AG04449 (cell line): Measurements from ENCODE around the gene CFAP157.

Source experiments
- CTCF ChIA-PET: fragments of 350-600 bp; formaldehyde crosslinking; extraction: SDS; loops from one replicate; lab custom pipeline; 2021; ENCODE audit warnings: antibody characterized with exemption; lab: Yijun Ruan, JAX
- POLR2A ChIA-PET: fragments of 400-600, 350-600 bp; formaldehyde crosslinking; extraction: SDS; loops from one replicate; lab custom pipeline; 2020; ENCODE audit warnings: antibody characterized with exemption, inconsistent platforms; lab: Yijun Ruan, JAX
- DNase-seq: peaks from one replicate; pipeline ENCODE4 v3.0.0-alpha.2; 2010; ENCODE audit warnings: low read depth, low spot score
- H3K4me3 ChIP-seq: 2 replicates; pipeline ENCODE4 v1.5.1; 2011; ENCODE audit warnings: low read depth, mild to moderate bottlenecking, control low read depth, low read length
- TF ChIP-seq, protein P1 (sequence below): IDR thresholded peaks from one replicate; pipeline ENCODE4 v1.5.1; 2011; ENCODE audit warnings: mild to moderate bottlenecking, moderate library complexity, low read length, control low read depth, inconsistent platforms; ENCODE audit not compliant: insufficient read depth; ENCODE audit errors: missing control alignments

CFAP157 gene

DNA sequence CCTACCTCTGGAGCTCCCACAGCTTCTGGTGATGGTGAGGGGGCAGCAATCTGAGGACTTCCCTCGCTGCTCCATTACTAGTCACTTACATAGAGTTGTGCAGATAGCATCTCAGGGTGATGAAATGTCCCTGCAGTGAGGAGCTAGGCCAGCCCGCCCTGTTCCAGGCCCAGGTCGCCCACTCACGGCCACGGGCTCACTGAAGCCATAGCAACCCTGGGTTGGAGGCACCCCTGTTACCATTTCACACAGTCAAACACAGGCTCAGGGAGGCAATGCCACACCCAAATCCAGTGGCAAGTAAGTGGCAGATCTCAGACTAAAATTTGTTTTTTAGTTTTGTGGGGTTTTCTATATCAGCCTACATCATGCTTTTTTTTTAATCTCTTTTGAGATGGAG, 52.1 kb downstream of the CFAP157 start:
- ChIA-PET POLR2A (interaction anchor here (1.9 kb wide), 1 partner anchor 24 kb away, joined by 6 read pairs; the partner anchor contains the start of gene TOR2A), CTCF (interaction anchor here (1.0 to 1.3 kb wide), 2 partner anchors 26 kb away, joined by 3 read pairs; no protein-coding TSS in a partner anchor)
- H3K4me3 ChIP-seq, result no peak overlapping the region
- DNase-seq, result no peak
- TF ChIP-seq, protein P1, sequence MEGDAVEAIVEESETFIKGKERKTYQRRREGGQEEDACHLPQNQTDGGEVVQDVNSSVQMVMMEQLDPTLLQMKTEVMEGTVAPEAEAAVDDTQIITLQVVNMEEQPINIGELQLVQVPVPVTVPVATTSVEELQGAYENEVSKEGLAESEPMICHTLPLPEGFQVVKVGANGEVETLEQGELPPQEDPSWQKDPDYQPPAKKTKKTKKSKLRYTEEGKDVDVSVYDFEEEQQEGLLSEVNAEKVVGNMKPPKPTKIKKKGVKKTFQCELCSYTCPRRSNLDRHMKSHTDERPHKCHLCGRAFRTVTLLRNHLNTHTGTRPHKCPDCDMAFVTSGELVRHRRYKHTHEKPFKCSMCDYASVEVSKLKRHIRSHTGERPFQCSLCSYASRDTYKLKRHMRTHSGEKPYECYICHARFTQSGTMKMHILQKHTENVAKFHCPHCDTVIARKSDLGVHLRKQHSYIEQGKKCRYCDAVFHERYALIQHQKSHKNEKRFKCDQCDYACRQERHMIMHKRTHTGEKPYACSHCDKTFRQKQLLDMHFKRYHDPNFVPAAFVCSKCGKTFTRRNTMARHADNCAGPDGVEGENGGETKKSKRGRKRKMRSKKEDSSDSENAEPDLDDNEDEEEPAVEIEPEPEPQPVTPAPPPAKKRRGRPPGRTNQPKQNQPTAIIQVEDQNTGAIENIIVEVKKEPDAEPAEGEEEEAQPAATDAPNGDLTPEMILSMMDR, result no peak

DNA sequence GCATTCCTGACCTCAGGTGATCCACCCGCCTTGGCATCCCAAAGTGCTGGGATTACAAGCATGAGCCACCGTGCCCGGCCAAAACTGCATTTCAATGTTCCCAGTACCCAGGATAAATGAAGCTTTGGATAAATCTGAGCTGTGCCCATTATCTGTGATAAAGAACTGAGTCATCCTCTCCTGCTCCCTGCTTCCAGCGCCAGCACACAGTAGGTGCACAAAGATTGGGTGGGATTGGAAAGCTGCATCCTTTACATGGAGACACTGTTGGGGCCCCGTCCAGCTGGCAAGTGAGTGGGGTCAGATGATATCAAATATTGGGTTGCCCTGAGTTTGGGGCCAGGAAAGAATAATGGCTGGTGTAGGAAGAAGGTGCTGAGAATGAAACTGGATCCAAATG, 54.3 kb downstream of the CFAP157 start:
- TF ChIP-seq, protein P1, result no peak
- no peak overlapping the region for H3K4me3 ChIP-seq
- CTCF ChIA-PET, result interaction anchor here (1.4 kb wide), 1 partner anchor 26 kb away, joined by 5 read pairs; the partner anchor contains the start of gene TOR2A
- POLR2A ChIA-PET, result interaction anchor here (0.5 kb wide), 1 partner anchor 14 kb away, joined by 5 read pairs; no protein-coding TSS in a partner anchor
- DNase-seq, result no peak

DNA sequence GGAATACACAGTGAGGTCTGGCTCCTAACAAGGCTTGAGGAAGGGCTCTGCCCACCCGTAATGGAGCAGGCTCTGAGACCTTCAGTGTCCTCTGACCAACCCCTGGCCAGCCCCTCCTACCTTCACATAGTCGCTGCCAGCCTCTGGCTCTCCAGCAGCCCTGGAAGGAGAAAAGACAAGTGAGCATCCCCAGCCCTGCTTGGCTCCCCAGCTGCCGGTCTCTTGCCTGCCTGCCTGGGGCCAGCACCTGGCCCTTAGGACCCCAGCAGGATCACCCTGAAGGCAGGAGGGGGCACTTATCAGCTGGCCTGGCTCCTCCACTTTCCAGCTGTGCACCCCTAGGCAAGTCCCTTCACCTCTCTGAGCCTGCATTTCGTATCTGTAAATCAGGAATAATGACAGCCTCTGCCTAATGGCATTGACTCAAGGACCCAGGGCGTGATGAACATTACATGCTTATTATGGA, 54.7 kb downstream of the CFAP157 start:
- no peak overlapping the region for H3K4me3 ChIP-seq
- no peak for DNase-seq
- CTCF ChIA-PET, result no interaction called here
- POLR2A ChIA-PET, result interaction anchor here (0.5 kb wide), 1 partner anchor 14 kb away, joined by 5 read pairs; no protein-coding TSS in a partner anchor
- TF ChIP-seq, protein P1, result no peak

DNA sequence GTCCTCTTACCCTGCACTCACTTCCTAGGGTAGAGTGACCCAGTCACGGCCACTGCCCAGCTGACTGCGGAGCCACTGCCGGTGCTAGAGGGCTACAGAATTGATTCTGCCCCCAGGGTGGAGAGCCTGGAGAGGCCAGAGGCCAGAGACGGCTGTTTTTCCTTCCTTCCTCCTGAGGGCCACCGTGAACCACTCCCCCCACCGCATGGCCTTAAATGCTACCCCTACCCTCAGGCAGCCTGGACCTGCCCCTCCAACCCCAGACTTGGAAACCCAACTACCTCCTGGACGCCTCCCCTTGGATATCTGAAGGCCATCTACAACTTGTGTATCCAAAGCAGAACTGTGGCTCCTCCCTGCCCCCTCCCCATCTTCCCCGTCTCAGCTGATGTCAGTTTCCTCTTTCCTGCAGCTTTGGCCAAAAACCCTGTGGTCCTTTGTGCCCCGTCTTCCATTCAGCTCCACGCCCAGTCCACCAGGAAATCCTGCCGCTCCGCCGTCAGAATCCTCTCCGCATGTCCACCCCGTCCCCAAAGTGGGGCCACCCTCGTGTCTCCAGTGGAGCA, 55.4 kb downstream of the CFAP157 start:
- ChIA-PET CTCF (interaction anchor here (0.7 to 2.1 kb wide), 3 partner anchors 28 to 159 kb away, joined by 3 to 4 read pairs (median 4); partner anchors contain the start of gene TOR2A), POLR2A (no interaction called here)
- TF ChIP-seq, protein P1, result no peak
- DNase-seq, result no peak
- no peak overlapping the region for H3K4me3 ChIP-seq

DNA sequence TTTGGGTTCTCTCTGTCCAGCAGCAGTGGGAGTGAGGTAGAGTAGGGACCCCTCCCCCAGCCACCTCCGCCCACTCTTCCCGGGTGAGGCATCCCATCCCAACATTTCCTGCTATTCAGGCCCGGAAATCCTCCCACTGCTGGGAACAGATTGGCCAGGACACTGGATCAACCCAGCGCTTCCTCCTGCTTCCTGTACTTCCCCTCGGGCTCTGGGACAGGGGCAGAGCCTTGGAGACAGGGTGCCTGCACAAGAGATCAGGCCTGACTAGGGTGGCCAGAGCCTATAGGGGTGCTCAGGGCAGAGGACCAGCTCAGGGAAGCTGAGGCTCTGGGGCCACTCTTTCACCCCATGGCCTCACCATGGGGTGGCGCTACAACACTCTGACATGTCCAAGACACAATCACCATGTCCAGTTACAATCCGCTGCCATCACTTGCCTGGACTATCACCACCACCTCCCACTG, 57.2 kb downstream of the CFAP157 start:
- no peak for DNase-seq
- no peak overlapping the region for H3K4me3 ChIP-seq
- TF ChIP-seq, protein P1, result no peak
- ChIA-PET CTCF (interaction anchor here (0.8 to 2.1 kb wide), 4 partner anchors 21 to 157 kb away, joined by 3 to 4 read pairs (median 4); partner anchors contain the start of gene CDK9), POLR2A (no interaction called here)

DNA sequence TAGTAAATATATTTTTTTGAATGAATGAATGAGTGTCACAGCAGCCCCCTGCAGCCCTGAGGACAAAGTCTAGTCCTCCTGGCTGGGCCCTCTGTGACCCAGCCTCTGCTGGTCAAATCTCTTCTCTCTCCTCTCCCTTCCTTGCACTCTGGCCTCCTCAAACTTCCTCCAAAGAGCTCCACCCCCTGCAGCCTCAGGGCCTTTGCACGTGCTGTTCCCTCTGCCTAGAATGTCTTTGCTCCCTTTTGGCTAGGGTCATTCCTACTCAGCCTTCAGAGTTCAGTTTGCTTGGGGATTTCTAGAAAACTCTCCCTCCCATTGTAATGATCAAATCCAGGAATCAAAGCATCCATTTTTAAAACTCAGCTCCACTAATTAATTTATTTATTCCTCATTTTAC, 58.6 kb downstream of the CFAP157 start:
- ChIA-PET CTCF (interaction anchor here (1.2 to 4.9 kb wide), 4 partner anchors 19 to 154 kb away, joined by 5 to 26 read pairs (median 7); partner anchors contain the start of gene TOR2A), POLR2A (no interaction called here)
- no peak for DNase-seq
- H3K4me3 ChIP-seq, result no peak overlapping the region
- TF ChIP-seq, protein P1, result no peak
